GM23338 (cell line): ENCODE data around the gene TAS2R30. TPM values are rescaled to one million over a fixed set of nuclear protein-coding genes. Genes with fewer than 3 reads are reported as not detected.

Experiments
- ATAC-seq: fragments of 200-7000 bp; cut with Tn5 transposase; 3 replicates; pipeline ENCODE4 v1.9.1; 2020
- DNase-seq: peaks from one replicate; pipeline ENCODE4 v3.0.0-alpha.2; 2015; ENCODE audit warnings: low spot score
- H2AFZ ChIP-seq: fragments of 200-600 bp; sonication (generic); 2 replicates; pipeline ENCODE4 v1.8.0; 2016; ENCODE audit warnings: antibody characterized with exemption, mild to moderate bottlenecking, moderate library complexity
- H3F3A ChIP-seq: fragments of 200-600 bp; sonication (generic); replicated peaks from 2 replicates; pipeline ENCODE4 v1.8.0; 2017; ENCODE audit warnings: antibody characterized with exemption, mixed run types, low read depth
- H3K27ac ChIP-seq: fragments of 200-600 bp; sonication (generic); 2 replicates; pipeline ENCODE4 v1.6.1; 2016; ENCODE audit warnings: low read depth
- H3K27me3 ChIP-seq: fragments of 200-600 bp; sonication (generic); 2 replicates; pipeline ENCODE4 v1.8.0; 2016; ENCODE audit warnings: mild to moderate bottlenecking, mixed run types, moderate library complexity; ENCODE audit not compliant: insufficient read depth
- H3K36me3 ChIP-seq: fragments of 200-600 bp; sonication (generic); 2 replicates; pipeline ENCODE4 v1.8.0; 2016; ENCODE audit warnings: mild to moderate bottlenecking; ENCODE audit not compliant: insufficient read depth
- H3K4me1 ChIP-seq: fragments of 200-600 bp; sonication (generic); 2 replicates; pipeline ENCODE4 v1.8.0; 2016; ENCODE audit warnings: mild to moderate bottlenecking, moderate library complexity; ENCODE audit not compliant: insufficient read depth
- H3K4me2 ChIP-seq: fragments of 200-600 bp; sonication (generic); 2 replicates; pipeline ENCODE4 v1.7.1; 2017; ENCODE audit warnings: mixed run types
- H3K4me3 ChIP-seq: fragments of 200-600 bp; sonication (generic); 2 replicates; pipeline ENCODE4 v1.6.1; 2016; ENCODE audit warnings: mixed run types
- H3K79me2 ChIP-seq: fragments of 200-600 bp; sonication (generic); replicated peaks from 2 replicates; pipeline ENCODE4 v1.8.0; 2017; ENCODE audit warnings: mild to moderate bottlenecking; ENCODE audit not compliant: insufficient read depth
- H3K9me2 ChIP-seq: fragments of 200-600 bp; sonication (generic); 2 replicates; pipeline ENCODE4 v1.8.0; 2017; ENCODE audit not compliant: insufficient read depth
- H4K20me1 ChIP-seq: fragments of 200-600 bp; sonication (generic); replicated peaks from 2 replicates; pipeline ENCODE4 v1.8.0; 2017; ENCODE audit warnings: mild to moderate bottlenecking; ENCODE audit not compliant: insufficient read depth
- H3K27ac Mint-ChIP-seq: 2 replicates; pipeline ENCODE4 v1.8.0; 2020; ENCODE audit warnings: inconsistent platforms, mild to moderate bottlenecking, moderate library complexity, mixed read lengths
- H3K27me3 Mint-ChIP-seq: 3 replicates; pipeline ENCODE4 v1.8.0; 2022; ENCODE audit warnings: low read depth, mild to moderate bottlenecking, moderate library complexity, mixed read lengths, inconsistent platforms; ENCODE audit not compliant: insufficient read depth, poor library complexity
- H3K36me3 Mint-ChIP-seq: 3 replicates; pipeline ENCODE4 v1.8.0; 2021; ENCODE audit warnings: low read depth, mild to moderate bottlenecking, inconsistent platforms, moderate library complexity, mixed read lengths
- H3K4me1 Mint-ChIP-seq: 3 replicates; pipeline ENCODE4 v1.8.0; 2020; ENCODE audit warnings: mild to moderate bottlenecking, inconsistent platforms, mixed read lengths
- H3K4me3 Mint-ChIP-seq: 3 replicates; pipeline ENCODE4 v1.8.0; 2021; ENCODE audit warnings: moderate library complexity, mild to moderate bottlenecking, inconsistent platforms, mixed read lengths
- H3K9me3 Mint-ChIP-seq: 3 replicates; pipeline ENCODE4 v1.8.0; 2020; ENCODE audit warnings: moderate library complexity, mild to moderate bottlenecking, inconsistent platforms, mixed read lengths
- EZH2 ChIP-seq: fragments of 200-600 bp; sonication (generic); IDR thresholded peaks from one replicate; pipeline ENCODE4 v1.8.0; 2017; ENCODE audit warnings: antibody characterized with exemption, mild to moderate bottlenecking, low read depth; ENCODE audit not compliant: unreplicated experiment
- NANOG ChIP-seq: IDR thresholded peaks from 2 replicates; pipeline ENCODE4 v1.6.1; 2016; ENCODE audit warnings: antibody characterized with exemption, borderline replicate concordance
- STAT1 ChIP-seq: IDR thresholded peaks from one replicate; pipeline ENCODE4 v1.6.1; 2016; ENCODE audit warnings: antibody characterized with exemption; ENCODE audit not compliant: unreplicated experiment
- ZNF114 ChIP-seq: fragments of 250-450 bp; sonication (Bioruptor Pico); IDR thresholded peaks from 2 replicates; pipeline ENCODE4 v1.5.0; 2020; ENCODE audit warnings: mild to moderate bottlenecking, moderate library complexity
- ZNF331 ChIP-seq: fragments of 250-450 bp; sonication (Bioruptor Pico); IDR thresholded peaks from 2 replicates; pipeline ENCODE4 v1.5.0; 2020; ENCODE audit warnings: low read depth, mild to moderate bottlenecking, moderate library complexity
- polyA plus RNA-seq: library from polyadenylated mRNA; unstranded; fragments of >200 nt; fragmentation: Nextera tagmentation; extraction: Ambion mirVana; gene quantifications from 2 replicates; pipeline ENCODE4 v1.2.1, GENCODE V29; 2016
- total RNA-seq: library from RNA; depleted of rRNA; stranded (reverse); fragments of >200 nt; shearing (Covaris generic); gene quantifications from 2 replicates; pipeline ENCODE4 v1.2.3, GENCODE V29; 2014
- TF ChIP-seq, protein P1 (sequence below): IDR thresholded peaks from one replicate; pipeline ENCODE4 v1.6.1; 2018; ENCODE audit warnings: antibody characterized with exemption; ENCODE audit not compliant: unreplicated experiment
- TF ChIP-seq, protein P2 (sequence below): fragments of 250-450 bp; sonication (Bioruptor Pico); IDR thresholded peaks from 2 replicates; pipeline ENCODE4 v1.5.0; 2020; ENCODE audit warnings: mild to moderate bottlenecking, moderate library complexity

Gene TAS2R30
- total and polyA plus RNA-seq, 2 experiments from 2014 or later: 0.39 to 13.7 TPM

GRCh38 chr12:11162502-11162901, 28.1 kb upstream of the TAS2R30 start (continued):
- TF ChIP-seq ZNF331 (CRISPR knock-in tag): no peak
- no peak for TF ChIP-seq EZH2
- no peak for TF ChIP-seq NANOG
- TF ChIP-seq ZNF114 (CRISPR knock-in tag): no peak
- no peak for TF ChIP-seq STAT1

DNA sequence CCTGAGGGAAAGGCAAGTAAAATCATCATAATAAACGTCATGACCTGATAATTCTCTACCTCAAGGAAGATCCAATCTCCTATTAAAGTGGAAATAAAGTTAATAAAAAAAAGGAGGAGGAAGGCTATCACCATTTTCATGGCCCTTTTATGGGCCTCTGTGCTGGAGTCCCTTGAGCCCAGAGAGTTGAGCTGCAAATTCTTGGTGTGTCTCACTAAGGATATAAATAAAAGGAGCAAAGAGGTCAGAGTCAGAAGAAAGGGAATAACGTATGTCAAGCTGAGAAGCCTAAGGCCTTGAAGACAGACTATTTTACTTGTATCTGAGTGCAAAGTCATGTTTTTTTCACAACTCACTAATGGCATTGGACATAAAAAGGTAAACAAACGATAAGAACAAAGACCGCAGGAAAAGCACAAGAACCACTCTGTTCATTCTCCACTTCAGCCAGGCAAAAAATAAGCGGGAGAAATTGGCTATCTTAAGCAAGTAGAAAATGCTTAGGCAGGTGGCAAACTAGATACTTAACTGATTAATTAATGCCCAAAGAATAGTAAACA, 24.5 kb upstream of the TAS2R30 start:
- Histone ChIP-seq H3K27ac (no peak overlapping the region), H3F3A (no peaks in the 10 kb centered on the region), H3K27me3 (no peaks in the 10 kb centered on the region), H3K4me1 (peaks cover 3% of the 10 kb centered on the region), H3K9me2 (no peaks in the 10 kb centered on the region), H3K4me3 (no peak overlapping the region), H4K20me1 (peaks cover 16% of the 10 kb centered on the region), H3K4me2 (no peak overlapping the region), H3K36me3 (0 out of 2 replicates have a peak, but pooled peaks cover 3% of the 10 kb centered on the region), H3K79me2 (peaks cover 100% of the 10 kb centered on the region), H2AFZ (no peak overlapping the region)
- Mint-ChIP-seq H3K4me1 (peaks cover 18% of the 10 kb centered on the region), H3K36me3 (peaks cover 50% of the 10 kb centered on the region; the same call in 2 of the 3 replicates), H3K27me3 (no peaks in the 10 kb centered on the region), H3K4me3 (no peak overlapping the region), H3K9me3 (peaks cover 19% of the 10 kb centered on the region; the same call in 2 of the 3 replicates), H3K27ac (no peak overlapping the region)
- DNase-seq (no peak), ATAC-seq (no peak)
- TF ChIP-seq, protein P1, sequence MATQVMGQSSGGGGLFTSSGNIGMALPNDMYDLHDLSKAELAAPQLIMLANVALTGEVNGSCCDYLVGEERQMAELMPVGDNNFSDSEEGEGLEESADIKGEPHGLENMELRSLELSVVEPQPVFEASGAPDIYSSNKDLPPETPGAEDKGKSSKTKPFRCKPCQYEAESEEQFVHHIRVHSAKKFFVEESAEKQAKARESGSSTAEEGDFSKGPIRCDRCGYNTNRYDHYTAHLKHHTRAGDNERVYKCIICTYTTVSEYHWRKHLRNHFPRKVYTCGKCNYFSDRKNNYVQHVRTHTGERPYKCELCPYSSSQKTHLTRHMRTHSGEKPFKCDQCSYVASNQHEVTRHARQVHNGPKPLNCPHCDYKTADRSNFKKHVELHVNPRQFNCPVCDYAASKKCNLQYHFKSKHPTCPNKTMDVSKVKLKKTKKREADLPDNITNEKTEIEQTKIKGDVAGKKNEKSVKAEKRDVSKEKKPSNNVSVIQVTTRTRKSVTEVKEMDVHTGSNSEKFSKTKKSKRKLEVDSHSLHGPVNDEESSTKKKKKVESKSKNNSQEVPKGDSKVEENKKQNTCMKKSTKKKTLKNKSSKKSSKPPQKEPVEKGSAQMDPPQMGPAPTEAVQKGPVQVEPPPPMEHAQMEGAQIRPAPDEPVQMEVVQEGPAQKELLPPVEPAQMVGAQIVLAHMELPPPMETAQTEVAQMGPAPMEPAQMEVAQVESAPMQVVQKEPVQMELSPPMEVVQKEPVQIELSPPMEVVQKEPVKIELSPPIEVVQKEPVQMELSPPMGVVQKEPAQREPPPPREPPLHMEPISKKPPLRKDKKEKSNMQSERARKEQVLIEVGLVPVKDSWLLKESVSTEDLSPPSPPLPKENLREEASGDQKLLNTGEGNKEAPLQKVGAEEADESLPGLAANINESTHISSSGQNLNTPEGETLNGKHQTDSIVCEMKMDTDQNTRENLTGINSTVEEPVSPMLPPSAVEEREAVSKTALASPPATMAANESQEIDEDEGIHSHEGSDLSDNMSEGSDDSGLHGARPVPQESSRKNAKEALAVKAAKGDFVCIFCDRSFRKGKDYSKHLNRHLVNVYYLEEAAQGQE: no peak
- TF ChIP-seq, protein P2, sequence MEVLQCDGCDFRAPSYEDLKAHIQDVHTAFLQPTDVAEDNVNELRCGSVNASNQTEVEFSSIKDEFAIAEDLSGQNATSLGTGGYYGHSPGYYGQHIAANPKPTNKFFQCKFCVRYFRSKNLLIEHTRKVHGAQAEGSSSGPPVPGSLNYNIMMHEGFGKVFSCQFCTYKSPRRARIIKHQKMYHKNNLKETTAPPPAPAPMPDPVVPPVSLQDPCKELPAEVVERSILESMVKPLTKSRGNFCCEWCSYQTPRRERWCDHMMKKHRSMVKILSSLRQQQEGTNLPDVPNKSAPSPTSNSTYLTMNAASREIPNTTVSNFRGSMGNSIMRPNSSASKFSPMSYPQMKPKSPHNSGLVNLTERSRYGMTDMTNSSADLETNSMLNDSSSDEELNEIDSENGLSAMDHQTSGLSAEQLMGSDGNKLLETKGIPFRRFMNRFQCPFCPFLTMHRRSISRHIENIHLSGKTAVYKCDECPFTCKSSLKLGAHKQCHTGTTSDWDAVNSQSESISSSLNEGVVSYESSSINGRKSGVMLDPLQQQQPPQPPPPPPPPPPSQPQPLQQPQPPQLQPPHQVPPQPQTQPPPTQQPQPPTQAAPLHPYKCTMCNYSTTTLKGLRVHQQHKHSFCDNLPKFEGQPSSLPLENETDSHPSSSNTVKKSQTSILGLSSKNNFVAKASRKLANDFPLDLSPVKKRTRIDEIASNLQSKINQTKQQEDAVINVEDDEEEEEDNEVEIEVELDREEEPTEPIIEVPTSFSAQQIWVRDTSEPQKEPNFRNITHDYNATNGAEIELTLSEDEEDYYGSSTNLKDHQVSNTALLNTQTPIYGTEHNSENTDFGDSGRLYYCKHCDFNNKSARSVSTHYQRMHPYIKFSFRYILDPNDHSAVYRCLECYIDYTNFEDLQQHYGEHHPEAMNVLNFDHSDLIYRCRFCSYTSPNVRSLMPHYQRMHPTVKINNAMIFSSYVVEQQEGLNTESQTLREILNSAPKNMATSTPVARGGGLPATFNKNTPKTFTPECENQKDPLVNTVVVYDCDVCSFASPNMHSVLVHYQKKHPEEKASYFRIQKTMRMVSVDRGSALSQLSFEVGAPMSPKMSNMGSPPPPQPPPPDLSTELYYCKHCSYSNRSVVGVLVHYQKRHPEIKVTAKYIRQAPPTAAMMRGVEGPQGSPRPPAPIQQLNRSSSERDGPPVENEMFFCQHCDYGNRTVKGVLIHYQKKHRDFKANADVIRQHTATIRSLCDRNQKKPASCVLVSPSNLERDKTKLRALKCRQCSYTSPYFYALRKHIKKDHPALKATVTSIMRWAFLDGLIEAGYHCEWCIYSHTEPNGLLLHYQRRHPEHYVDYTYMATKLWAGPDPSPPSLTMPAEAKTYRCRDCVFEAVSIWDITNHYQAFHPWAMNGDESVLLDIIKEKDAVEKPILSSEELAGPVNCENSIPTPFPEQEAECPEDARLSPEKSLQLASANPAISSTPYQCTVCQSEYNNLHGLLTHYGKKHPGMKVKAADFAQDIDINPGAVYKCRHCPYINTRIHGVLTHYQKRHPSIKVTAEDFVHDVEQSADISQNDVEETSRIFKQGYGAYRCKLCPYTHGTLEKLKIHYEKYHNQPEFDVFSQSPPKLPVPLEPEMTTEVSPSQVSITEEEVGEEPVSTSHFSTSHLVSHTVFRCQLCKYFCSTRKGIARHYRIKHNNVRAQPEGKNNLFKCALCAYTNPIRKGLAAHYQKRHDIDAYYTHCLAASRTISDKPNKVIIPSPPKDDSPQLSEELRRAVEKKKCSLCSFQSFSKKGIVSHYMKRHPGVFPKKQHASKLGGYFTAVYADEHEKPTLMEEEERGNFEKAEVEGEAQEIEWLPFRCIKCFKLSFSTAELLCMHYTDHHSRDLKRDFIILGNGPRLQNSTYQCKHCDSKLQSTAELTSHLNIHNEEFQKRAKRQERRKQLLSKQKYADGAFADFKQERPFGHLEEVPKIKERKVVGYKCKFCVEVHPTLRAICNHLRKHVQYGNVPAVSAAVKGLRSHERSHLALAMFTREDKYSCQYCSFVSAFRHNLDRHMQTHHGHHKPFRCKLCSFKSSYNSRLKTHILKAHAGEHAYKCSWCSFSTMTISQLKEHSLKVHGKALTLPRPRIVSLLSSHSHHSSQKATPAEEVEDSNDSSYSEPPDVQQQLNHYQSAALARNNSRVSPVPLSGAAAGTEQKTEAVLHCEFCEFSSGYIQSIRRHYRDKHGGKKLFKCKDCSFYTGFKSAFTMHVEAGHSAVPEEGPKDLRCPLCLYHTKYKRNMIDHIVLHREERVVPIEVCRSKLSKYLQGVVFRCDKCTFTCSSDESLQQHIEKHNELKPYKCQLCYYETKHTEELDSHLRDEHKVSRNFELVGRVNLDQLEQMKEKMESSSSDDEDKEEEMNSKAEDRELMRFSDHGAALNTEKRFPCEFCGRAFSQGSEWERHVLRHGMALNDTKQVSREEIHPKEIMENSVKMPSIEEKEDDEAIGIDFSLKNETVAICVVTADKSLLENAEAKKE (CRISPR knock-in tag): no peak
